Endothelial cell of umbilical vein (primary cell): Measurements from ENCODE around the gene SOX5. TPM values are rescaled to one million over a fixed set of nuclear protein-coding genes. Genes with fewer than 3 reads are reported as not detected.
"Not testable (repeated sequence)": the region's sequence is repeated elsewhere in the genome, so short reads cannot be mapped to it uniquely, and the experiment has no call there.

Experiments
- BruUV-seq: library from RNA; stranded (reverse); fragments of 400-500 nt; replicated peaks from 2 replicates; lab custom pipeline; 2021; lab: Mats Ljungman, UMichigan
- CTCF ChIA-PET: fragments of 300-600, 350-600 bp; sonication (Branson Sonifier 250); formaldehyde crosslinking; loops from one replicate; lab custom pipeline; 2021; ENCODE audit warnings: antibody characterized with exemption, inconsistent platforms; lab: Charles Lee
- POLR2A ChIA-PET: fragments of 300-600, 350-600 bp; sonication (Branson Sonifier 250); formaldehyde crosslinking; loops from one replicate; lab custom pipeline; 2021; ENCODE audit warnings: antibody characterized with exemption, inconsistent platforms; lab: Charles Lee
- DNase-seq: peaks from one replicate; pipeline ENCODE4 v3.0.0-alpha.2; 2011; ENCODE audit warnings: low read depth, low spot score
- FAIRE-seq: peaks from 2 replicates; lab custom pipeline; 2011; peaks lifted over from hg19 to GRCh38; lab: Jason Lieb, UNC
- H2AFZ ChIP-seq: 2 replicates; pipeline ENCODE4 v1.6.0; 2012; ENCODE audit warnings: low read depth, low read length, control low read depth, inconsistent platforms
- H3K27ac ChIP-seq: 2 replicates; pipeline ENCODE4 v1.5.1; 2011; ENCODE audit warnings: low read depth, mild to moderate bottlenecking, control low read depth, low read length, moderate library complexity; ENCODE audit not compliant: insufficient read depth
- H3K27me3 ChIP-seq, 2 experiments: 2 replicates each; pipeline versions ENCODE4 v1.6.0 to v1.6.1; 2011; ENCODE audit warnings: low read length in 2 of 2, mixed read lengths in 1 of 2; ENCODE audit not compliant: control insufficient read depth in 2 of 2, insufficient read depth in 2 of 2
- H3K36me3 ChIP-seq, 2 experiments: 2 replicates in 1 of 2; 3 replicates in 1 of 2; pipeline ENCODE4 v1.5.1; 2011; ENCODE audit warnings: low read length in 2 of 2, mild to moderate bottlenecking in 1 of 2, moderate library complexity in 1 of 2; ENCODE audit not compliant: control insufficient read depth in 2 of 2, insufficient read depth in 2 of 2; ENCODE audit errors: extremely low read depth in 1 of 2
- H3K4me1 ChIP-seq: 3 replicates; pipeline ENCODE4 v1.5.1; 2011; ENCODE audit warnings: mild to moderate bottlenecking, low read length; ENCODE audit not compliant: control insufficient read depth, insufficient read depth; ENCODE audit errors: extremely low read depth
- H3K4me2 ChIP-seq: 2 replicates; pipeline ENCODE4 v1.6.1; 2011; ENCODE audit warnings: low read length, control low read depth, mixed read lengths; ENCODE audit not compliant: insufficient read depth
- H3K4me3 ChIP-seq, 3 experiments: fragments of 200-600 bp in 1 of 3; sonication (generic), shearing (Covaris generic) in 1 of 3; replicated peaks in 1 of 3; 2 replicates each; pipeline ENCODE4 v1.5.1; 2011 to 2016; ENCODE audit warnings: control low read depth in 3 of 3, low read length in 3 of 3, mild to moderate bottlenecking in 2 of 3, inconsistent platforms in 1 of 3, low read depth in 1 of 3, moderate library complexity in 1 of 3; ENCODE audit not compliant: insufficient read depth in 1 of 3
- H3K79me2 ChIP-seq: 2 replicates; pipeline ENCODE4 v1.6.0; 2012; ENCODE audit warnings: low read length, inconsistent platforms; ENCODE audit not compliant: control insufficient read depth, insufficient read depth
- H3K9ac ChIP-seq: replicated peaks from 2 replicates; pipeline ENCODE3; 2011; ENCODE audit warnings: low read length, control low read depth; ENCODE audit not compliant: insufficient read depth; ENCODE audit errors: extremely low read depth
- H3K9me1 ChIP-seq: replicated peaks from 3 replicates; pipeline ENCODE4 v1.6.0; 2011; ENCODE audit warnings: mild to moderate bottlenecking, low read length; ENCODE audit not compliant: control insufficient read depth, insufficient read depth; ENCODE audit errors: extremely low read depth
- H3K9me3 ChIP-seq: replicated peaks from 2 replicates; pipeline ENCODE4 v1.5.1; 2012; ENCODE audit warnings: low read length, inconsistent platforms; ENCODE audit not compliant: control insufficient read depth, insufficient read depth
- H4K20me1 ChIP-seq: replicated peaks from 2 replicates; pipeline ENCODE3; 2011; ENCODE audit warnings: mild to moderate bottlenecking, low read length; ENCODE audit not compliant: control insufficient read depth, insufficient read depth; ENCODE audit errors: extremely low read depth
- EZH2 ChIP-seq: IDR thresholded peaks from 2 replicates; pipeline ENCODE4 v1.6.1; 2012; ENCODE audit warnings: borderline replicate concordance, low read depth, mild to moderate bottlenecking, moderate library complexity, low read length, inconsistent platforms; ENCODE audit not compliant: severe bottlenecking
- FOS ChIP-seq: IDR thresholded peaks from 2 replicates; pipeline ENCODE4 v1.6.1; 2011; ENCODE audit warnings: mild to moderate bottlenecking, low read length, moderate library complexity, borderline replicate concordance; ENCODE audit not compliant: insufficient read depth
- GATA2 ChIP-seq: IDR thresholded peaks from 2 replicates; pipeline ENCODE4 v1.7.0; 2011; ENCODE audit warnings: low read depth, mild to moderate bottlenecking, moderate library complexity, mixed read lengths, low read length; ENCODE audit not compliant: insufficient read length, insufficient read depth
- JUN ChIP-seq: IDR thresholded peaks from 2 replicates; pipeline ENCODE4 v1.6.1; 2011; ENCODE audit warnings: borderline replicate concordance, low read depth; ENCODE audit not compliant: insufficient read length, insufficient read depth
- MAX ChIP-seq: IDR thresholded peaks from 2 replicates; pipeline ENCODE4 v1.6.1; 2011; ENCODE audit not compliant: insufficient read depth, insufficient read length
- MYC ChIP-seq: IDR thresholded peaks from one replicate; pipeline ENCODE4 v1.6.1; 2011; ENCODE audit warnings: mild to moderate bottlenecking, low read depth, low read length
- POLR2A ChIP-seq: IDR thresholded peaks from 2 replicates; pipeline ENCODE4 v1.6.1; 2012; ENCODE audit warnings: low read depth, mild to moderate bottlenecking, control low read depth, low read length
- POLR2AphosphoS5 ChIP-seq: IDR thresholded peaks from 2 replicates; pipeline ENCODE4 v1.6.1; 2012; ENCODE audit warnings: low read depth, mild to moderate bottlenecking, control low read depth, low read length, moderate library complexity; ENCODE audit not compliant: insufficient read depth
- dilution Hi-C: fragments of 300-500 bp; cut with MboI; formaldehyde crosslinking; loops from one replicate; pipeline ENCODE4 v1.15.0; 2019; ENCODE audit warnings: low sequenced_read_pairs; ENCODE audit not compliant: extremely low pct_ligation_motif_present
- intact Hi-C: fragments of 100-400 bp; cut with micrococcal nuclease; formaldehyde crosslinking; loops from one replicate; pipeline ENCODE4 v1.10.0; 2022
- polyA plus RNA-seq, 4 experiments: library from polyadenylated mRNA; depleted of rRNA in 3 of 4; stranded (reverse) in 3 of 4; unstranded in 1 of 4; fragments of >200 nt; gene quantifications; 2 replicates each; pipeline versions ENCODE4 v1.2.1 to v1.2.3, GENCODE V29; 2011 to 2012; ENCODE audit warnings: missing spikeins in 1 of 4
- total RNA-seq: library from RNA; stranded (reverse); gene quantifications from 2 replicates; pipeline ENCODE4 v1.2.3, GENCODE V29; 2021
- TF ChIP-seq, protein P1 (sequence below), 2 donors: IDR thresholded peaks; 1 replicate in 1 of 2; 2 replicates in 1 of 2; pipeline ENCODE4 v1.5.1; 2011; ENCODE audit warnings: low read length in 2 of 2, mild to moderate bottlenecking in 2 of 2, moderate library complexity in 2 of 2, control low read depth in 1 of 2, inconsistent platforms in 1 of 2, low read depth in 1 of 2; ENCODE audit not compliant: insufficient read depth in 1 of 2; ENCODE audit errors: extremely low read depth in 1 of 2

The SOX5 gene
- total and polyA plus RNA-seq, 2 donors (not counting 3 experiments of a cell fraction or from before 2014, with no cell fraction given), result 0.63 to 3.5 TPM

DNA sequence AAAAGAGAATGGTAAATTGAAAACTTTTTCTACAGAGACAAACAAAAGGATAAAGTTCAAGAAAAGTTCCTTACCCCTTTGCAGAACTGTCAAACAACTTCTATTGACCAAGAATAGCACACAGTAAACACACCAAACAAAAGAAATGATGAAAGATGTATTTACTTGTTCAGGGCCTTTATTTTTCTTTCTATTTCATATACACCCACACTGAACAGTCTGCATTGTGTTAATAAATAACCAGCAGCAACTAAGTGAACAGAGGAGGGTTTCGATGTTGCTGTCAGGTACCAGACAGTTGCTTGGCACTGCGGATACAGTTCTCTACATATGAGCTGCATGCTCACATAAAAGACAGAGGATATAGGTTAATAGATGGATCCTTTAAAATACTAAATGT, 122.1 kb downstream of the SOX5 start:
- intact Hi-C loops (no loop called here), dilution Hi-C loops (no loop called here)
- BruUV-seq, result no TSS peak
- CTCF ChIA-PET, result no interaction called here
- no peak overlapping the region for H3K4me3 ChIP-seq
- TF ChIP-seq POLR2A (no peak), GATA2 (no peak), EZH2 (no peak), MYC (no peak), POLR2AphosphoS5 (no peak), MAX (no peak), JUN (no peak), FOS (no peak)
- TF ChIP-seq, protein P1, sequence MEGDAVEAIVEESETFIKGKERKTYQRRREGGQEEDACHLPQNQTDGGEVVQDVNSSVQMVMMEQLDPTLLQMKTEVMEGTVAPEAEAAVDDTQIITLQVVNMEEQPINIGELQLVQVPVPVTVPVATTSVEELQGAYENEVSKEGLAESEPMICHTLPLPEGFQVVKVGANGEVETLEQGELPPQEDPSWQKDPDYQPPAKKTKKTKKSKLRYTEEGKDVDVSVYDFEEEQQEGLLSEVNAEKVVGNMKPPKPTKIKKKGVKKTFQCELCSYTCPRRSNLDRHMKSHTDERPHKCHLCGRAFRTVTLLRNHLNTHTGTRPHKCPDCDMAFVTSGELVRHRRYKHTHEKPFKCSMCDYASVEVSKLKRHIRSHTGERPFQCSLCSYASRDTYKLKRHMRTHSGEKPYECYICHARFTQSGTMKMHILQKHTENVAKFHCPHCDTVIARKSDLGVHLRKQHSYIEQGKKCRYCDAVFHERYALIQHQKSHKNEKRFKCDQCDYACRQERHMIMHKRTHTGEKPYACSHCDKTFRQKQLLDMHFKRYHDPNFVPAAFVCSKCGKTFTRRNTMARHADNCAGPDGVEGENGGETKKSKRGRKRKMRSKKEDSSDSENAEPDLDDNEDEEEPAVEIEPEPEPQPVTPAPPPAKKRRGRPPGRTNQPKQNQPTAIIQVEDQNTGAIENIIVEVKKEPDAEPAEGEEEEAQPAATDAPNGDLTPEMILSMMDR (IDR thresholded peaks at IDR 0.05; ENCODE audit: extremely low read depth in 1 of 2, insufficient read depth in 1 of 2, low read depth in 1 of 2, low read length in 2 of 2), result no peak
- no peaks in the 10 kb centered on the region for H3K4me1 ChIP-seq
- POLR2A ChIA-PET, result no interaction called here
- FAIRE-seq, result no peak
- no peaks in the 10 kb centered on the region for H3K9me3 ChIP-seq
- no peaks in the 10 kb centered on the region for H3K27me3 ChIP-seq
- no peaks in the 10 kb centered on the region for H4K20me1 ChIP-seq
- H3K27ac ChIP-seq, result no peak overlapping the region
- H2AFZ ChIP-seq, result no peak overlapping the region
- no peaks in the 10 kb centered on the region for H3K36me3 ChIP-seq
- no peak for DNase-seq
- no peaks in the 10 kb centered on the region for H3K9me1 ChIP-seq
- no peaks in the 10 kb centered on the region for H3K79me2 ChIP-seq
- no peak overlapping the region for H3K4me2 ChIP-seq
- no peak overlapping the region for H3K9ac ChIP-seq

GRCh38 chr12:23825124-23825523, 124.3 kb downstream of the SOX5 start:
- H3K9me3 ChIP-seq, H3K27me3 ChIP-seq, H3K27ac ChIP-seq, H3K4me1 ChIP-seq, CTCF ChIA-PET, POLR2A ChIA-PET, BruUV-seq, H3K9ac ChIP-seq, H3K79me2 ChIP-seq, DNase-seq, H4K20me1 ChIP-seq, FAIRE-seq, H3K4me3 ChIP-seq, H3K36me3 ChIP-seq, H2AFZ ChIP-seq, H3K9me1 ChIP-seq, intact Hi-C loops, H3K4me2 ChIP-seq, dilution Hi-C loops: not testable (repeated sequence)
